Adrenal gland (tissue), 12 donors: ENCODE measurements around the gene AIFM3. TPM values are rescaled to one million over a fixed set of nuclear protein-coding genes. Genes with fewer than 3 reads are reported as not detected.

ENCODE experiments used
- DNase-seq, 7 donors: peaks; one replicate each; pipeline ENCODE4 v3.0.0-alpha.2; 2019 to 2020
- H3K27ac ChIP-seq, 5 donors: fragments of 200-600 bp; sonication (generic) in 4 of 5; 1 replicate in 3 of 5; 2 replicates in 2 of 5; pipeline versions ENCODE4 v1.5.1 to v1.8.0; 2016 to 2020; ENCODE audit warnings: mild to moderate bottlenecking in 1 of 5
- H3K27me3 ChIP-seq: fragments of 200-600 bp; 2 replicates; pipeline ENCODE4 v1.8.0; 2021
- H3K36me3 ChIP-seq, 2 donors: fragments of 200-600 bp; replicated peaks in 1 of 2; 1 replicate in 1 of 2; 2 replicates in 1 of 2; pipeline versions ENCODE4 v1.5.1 to v1.8.0; 2018 to 2022
- H3K4me1 ChIP-seq, 2 donors: fragments of 200-600 bp; replicated peaks in 1 of 2; 1 replicate in 1 of 2; 2 replicates in 1 of 2; pipeline versions ENCODE4 v1.5.1 to v1.8.0; 2018 to 2021
- H3K4me3 ChIP-seq, 4 donors: fragments of 200-600 bp; sonication (generic) in 3 of 4; one replicate each; pipeline ENCODE4 v1.5.1; 2016 to 2018
- H3K9me3 ChIP-seq, 3 donors: fragments of 200-600 bp; sonication (generic) in 1 of 3; replicated peaks in 1 of 3; 1 replicate in 2 of 3; 2 replicates in 1 of 3; pipeline versions ENCODE4 v1.5.1 to v1.8.0; 2016 to 2021
- CTCF ChIP-seq, 6 experiments: fragments of 450-650 bp in 4 of 6; fragments of 200-600 bp in 2 of 6; sonication (generic) in 1 of 6; IDR thresholded peaks; 1 replicate in 5 of 6; 2 replicates in 1 of 6; pipeline versions ENCODE4 v1.5.1 to v1.8.0; 2016 to 2021; ENCODE audit warnings: antibody characterized with exemption in 6 of 6, mild to moderate bottlenecking in 2 of 6, moderate library complexity in 1 of 6
- POLR2A ChIP-seq, 2 donors: fragments of 450-650 bp; IDR thresholded peaks; one replicate each; pipeline ENCODE4 v1.6.1; 2017; ENCODE audit warnings: antibody characterized with exemption in 2 of 2, mild to moderate bottlenecking in 2 of 2, moderate library complexity in 1 of 2
- WGBS, 4 donors: extraction: QIAGEN DNeasy Blood & Tissue Kit in 2 of 4; methylation state at CpG; one replicate each; pipeline versions ENCODE4 v1.1.5 to v1.1.7; 2013 to 2017; 5-methylcytosine and 5-hydroxymethylcytosine counted together
- intact Hi-C, 2 donors: fragments of 100-400 bp; cut with DNase I; formaldehyde crosslinking; loops; one replicate each; pipeline versions ENCODE4 v1.14.1 to v1.15.0; 2022 to 2023
- polyA plus RNA-seq, 3 donors: library from polyadenylated mRNA; stranded (reverse); fragments of 200-250 nt in 2 of 3; fragments of 350-450 nt in 1 of 3; fragmentation: Illumina TruSeq in 1 of 3; extraction: RNeasy Lipid Tissue Mini Kit (QIAGEN cat#74804) in 1 of 3; gene quantifications; one replicate each; pipeline ENCODE4 v1.2.3, GENCODE V29; 2013 to 2014
- total RNA-seq, 9 donors: library from RNA; depleted of rRNA in 4 of 9; stranded (reverse); fragments of >200 nt in 4 of 9; fragments of 120-200 nt in 1 of 9; fragmentation: NEBNext Ultra II Directional in 1 of 9; extraction: Animal tissue kit (Norgen Biotek cat#: 25700) in 1 of 9; gene quantifications; one replicate each; pipeline versions ENCODE4 v1.1.0 to v1.2.4, GENCODE V29; 2013 to 2023
- donor health status: healthy with polysubstance abuse.
- donor health status: Bipolar disorder and iron deficiency.
- donor health status: DM: yes; HTN: yes; CAD: no.
- donor health status: DM: no; HTN: no; CAD: no.
- donor health status: DM: no; HTN: no; CAD: no.
- donor health status: DM: yes; HTN: yes; CAD: no.

AIFM3 gene
- total and polyA plus RNA-seq, 12 donors, result 0.37 to 9.1 (median 2.2) TPM

GRCh38 chr22:21026783-21027692 is 60.0 kb downstream of the AIFM3 start:
- H3K27me3 ChIP-seq, result no peaks in the 10 kb centered on the region
- H3K4me3 ChIP-seq, result no peak overlapping the region
- no peak for TF ChIP-seq POLR2A (IDR thresholded peaks at IDR 0.05)
- TF ChIP-seq CTCF (IDR thresholded peaks at IDR 0.05), result no peak
- no peak for DNase-seq
- intact Hi-C loops, result no loop called here
- H3K4me1 ChIP-seq, result peaks cover 4% of the 10 kb centered on the region in 2 donors
- no peaks in the 10 kb centered on the region for H3K9me3 ChIP-seq
- H3K36me3 ChIP-seq, result no peaks in the 10 kb centered on the region
- WGBS, 4 donors, result 78 to 84% (median 81%) methylated on average over 11 to 14 of the region's 14 CpGs
- no peak overlapping the region for H3K27ac ChIP-seq

- 85 to 97% (median 88%) methylated on average over 8 to 13 of the region's 13 CpGs for WGBS, 4 donors
- DNase-seq, result no peak
- intact Hi-C loops, result no loop called here
- H3K27me3 ChIP-seq, result no peaks in the 10 kb centered on the region
- no peaks in the 10 kb centered on the region for H3K9me3 ChIP-seq
- peaks cover 6 to 13% of the 10 kb centered on the region in 2 donors for H3K4me1 ChIP-seq
- H3K27ac ChIP-seq, result no peak overlapping the region
- TF ChIP-seq CTCF (IDR thresholded peaks at IDR 0.05), result no peak
- H3K4me3 ChIP-seq, result no peak overlapping the region
- no peaks in the 10 kb centered on the region for H3K36me3 ChIP-seq
These were observed 61.5 kb downstream of the AIFM3 start for GRCh38 chr22:21028277-21029251.

- Histone ChIP-seq H3K4me3 (no peak overlapping the region), H3K4me1 (peaks cover 6 to 13% of the 10 kb centered on the region in 2 donors), H3K36me3 (no peaks in the 10 kb centered on the region), H3K27ac (no peak overlapping the region), H3K9me3 (no peaks in the 10 kb centered on the region), H3K27me3 (no peaks in the 10 kb centered on the region)
- 70 to 77% (median 74%) methylated on average over 9 to 12 of the region's 12 CpGs for WGBS, 4 donors
- intact Hi-C loops, result no loop called here
- no peak for DNase-seq
- TF ChIP-seq POLR2A (IDR thresholded peaks at IDR 0.05) (no peak), CTCF (IDR thresholded peaks at IDR 0.05) (no peak)
These were observed 62.5 kb downstream of the AIFM3 start for GRCh38 chr22:21029486-21030025.

- WGBS, 4 donors, result 91 to 95% (median 92%) methylated on average over 13 to 15 of the region's 15 CpGs
- Histone ChIP-seq H3K4me3 (no peak overlapping the region), H3K27ac (no peak overlapping the region), H3K4me1 (peaks cover 6 to 13% of the 10 kb centered on the region in 2 donors), H3K27me3 (no peaks in the 10 kb centered on the region), H3K36me3 (no peaks in the 10 kb centered on the region), H3K9me3 (no peaks in the 10 kb centered on the region)
- no peak for DNase-seq
- intact Hi-C loops, result no loop called here
- no peak for TF ChIP-seq POLR2A (IDR thresholded peaks at IDR 0.05)
- TF ChIP-seq CTCF (IDR thresholded peaks at IDR 0.05), result no peak
These were observed 63.0 kb downstream of the AIFM3 start for GRCh38 chr22:21030032-21030431.
